Measurements from ENCODE around the gene NCF1. TPM values are rescaled to one million over a fixed set of nuclear protein-coding genes. Genes with fewer than 3 reads are reported as not detected.
"Not testable (repeated sequence)": the region's sequence is repeated elsewhere in the genome, so short reads cannot be mapped to it uniquely, and the experiment has no call there.

The NCF1 gene
- polyA plus RNA-seq, 10 donors, result 1.1 to 2.6 (median 2.2) TPM

- DNase-seq, result not testable (repeated sequence)
Observed at GRCh38 chr7:74783595-74783994, 9.8 kb downstream of the NCF1 start.

- DNase-seq, result peak; percentile 74 to 90 (median 76)
Observed at GRCh38 chr7:74788369-74789150, 14.7 kb downstream of the NCF1 start.

- not testable (repeated sequence) for DNase-seq
Observed at GRCh38 chr7:74789200-74789736, 15.5 kb downstream of the NCF1 start.

- DNase-seq, result not testable (repeated sequence)
Observed at GRCh38 chr7:74797848-74798622, 24.2 kb downstream of the NCF1 start.

- DNase-seq, result not testable (repeated sequence)
Observed at GRCh38 chr7:74798644-74799043, 24.8 kb downstream of the NCF1 start.

GRCh38 chr7:74815882-74816281 lies 42.1 kb downstream of the NCF1 start:
- DNase-seq, result not testable (repeated sequence)

GRCh38 chr7:74820146-74820805 lies 46.5 kb downstream of the NCF1 start:
- DNase-seq, result not testable (repeated sequence)

GRCh38 chr7:74821259-74821658 lies 47.4 kb downstream of the NCF1 start:
- DNase-seq, result not testable (repeated sequence)

GRCh38 chr7:74829959-74830358 lies 56.1 kb downstream of the NCF1 start:
- DNase-seq, result not testable (repeated sequence)

GRCh38 chr7:74830411-74830810 lies 56.6 kb downstream of the NCF1 start:
- DNase-seq, result not testable (repeated sequence)

Other genes with a start within 250 kb of the NCF1 start
- gene GTF2I, start 116.3 kb upstream of the NCF1 start, polyA plus RNA-seq (ENCODE audit: insufficient read length in 10 of 10), result 100 to 1,000 TPM; 110 to 215 (median 162) TPM
- 10 to 100 TPM in 8 of 10 donors, 1 to 10 TPM in 2; 6.1 to 24.4 (median 12.0) TPM for gene GTF2IRD2, start 77.6 kb downstream of the NCF1 start, polyA plus RNA-seq (ENCODE audit: insufficient read length in 10 of 10)
- gene CASTOR2, start 190.7 kb downstream of the NCF1 start, polyA plus RNA-seq (ENCODE audit: insufficient read length in 10 of 10), result 10 to 100 TPM in 6 of 10 donors, 1 to 10 TPM in 4; 7.5 to 18.4 (median 11.3) TPM

All from muscle of back (tissue), 11 donors.